Cardiac muscle cell (in vitro differentiated cells and primary cell): ENCODE measurements around the gene CTNND2. TPM values are rescaled to one million over a fixed set of nuclear protein-coding genes. Genes with fewer than 3 reads are reported as not detected.

ENCODE experiments used
- DNase-seq, 2 donors: peaks; one replicate each; pipeline versions ENCODE4 v3.0.0 to v3.0.0-alpha.2; 2010 to 2017; ENCODE audit warnings: low read depth in 1 of 2, low spot score in 1 of 2
- H3K27ac ChIP-seq: fragments of 200-600 bp; sonication (generic); 2 replicates; pipeline ENCODE4 v1.5.1; 2016
- H3K27me3 ChIP-seq: fragments of 200-600 bp; sonication (generic); 2 replicates; pipeline ENCODE4 v1.6.0; 2016; ENCODE audit warnings: control low read depth
- H3K36me3 ChIP-seq: fragments of 200-600 bp; sonication (generic); 2 replicates; pipeline ENCODE4 v1.5.1; 2016; ENCODE audit warnings: control low read depth
- H3K4me1 ChIP-seq: fragments of 200-600 bp; sonication (generic); 2 replicates; pipeline ENCODE4 v1.8.1; 2017; ENCODE audit warnings: low read depth, mild to moderate bottlenecking, mixed run types
- H3K4me3 ChIP-seq: fragments of 200-600 bp; sonication (generic); 2 replicates; pipeline ENCODE4 v1.5.1; 2016; ENCODE audit warnings: mild to moderate bottlenecking
- H3K9me3 ChIP-seq: fragments of 200-600 bp; sonication (generic); 2 replicates; pipeline ENCODE4 v1.5.1; 2017; ENCODE audit warnings: low read depth, mild to moderate bottlenecking, control low read depth
- CTCF ChIP-seq: IDR thresholded peaks from 2 replicates; pipeline ENCODE4 v1.5.1; 2012; ENCODE audit warnings: low read depth, mild to moderate bottlenecking, low read length
- polyA plus RNA-seq: library from polyadenylated mRNA; unstranded; fragments of >200 nt; fragmentation: Nextera tagmentation; extraction: Ambion mirVana; gene quantifications from 2 replicates; pipeline ENCODE4 v1.2.1, GENCODE V29; 2016
- total RNA-seq: library from RNA; depleted of rRNA; stranded (reverse); fragments of >200 nt; gene quantifications from 2 replicates; pipeline ENCODE4 v1.2.3, GENCODE V29; 2016

The CTNND2 gene
- total and polyA plus RNA-seq, 2 experiments from 2014 or later, result 11.0 to 12.7 TPM

- no peak for DNase-seq
- Histone ChIP-seq H3K27ac (no peak overlapping the region), H3K4me3 (no peak overlapping the region), H3K4me1 (no peaks in the 10 kb centered on the region), H3K27me3 (no peaks in the 10 kb centered on the region), H3K36me3 (no peaks in the 10 kb centered on the region), H3K9me3 (no peaks in the 10 kb centered on the region)
- no peak for TF ChIP-seq CTCF
These were observed 976.6 kb downstream of the CTNND2 start for GRCh38 chr5:10927608-10928007.

- DNase-seq, result no peak
These were observed 980.9 kb downstream of the CTNND2 start for GRCh38 chr5:10923310-10923709.

More at GRCh38 chr5:10923310-10923709, 980.9 kb downstream of the CTNND2 start:
- Histone ChIP-seq H3K9me3 (no peaks in the 10 kb centered on the region), H3K4me1 (no peaks in the 10 kb centered on the region), H3K27ac (no peak overlapping the region), H3K27me3 (no peaks in the 10 kb centered on the region), H3K4me3 (no peak overlapping the region), H3K36me3 (no peaks in the 10 kb centered on the region)
- TF ChIP-seq CTCF, result no peak
